Activated CD8-positive, alpha-beta memory T cell treated with anti-CD3 and anti-CD28 coated beads, Interleukin-2, amount 50 U/mL, for 1 hour (primary cell): ENCODE data around the gene TAS1R2.
"Not testable (repeated sequence)": the region's sequence is repeated elsewhere in the genome, so short reads cannot be mapped to it uniquely, and the experiment has no call there.

Experiments
- DNase-seq: peaks from one replicate; pipeline ENCODE4 v3.0.0-alpha.2; 2020; ENCODE audit errors: extremely low read depth

TAS1R2 gene

DNA sequence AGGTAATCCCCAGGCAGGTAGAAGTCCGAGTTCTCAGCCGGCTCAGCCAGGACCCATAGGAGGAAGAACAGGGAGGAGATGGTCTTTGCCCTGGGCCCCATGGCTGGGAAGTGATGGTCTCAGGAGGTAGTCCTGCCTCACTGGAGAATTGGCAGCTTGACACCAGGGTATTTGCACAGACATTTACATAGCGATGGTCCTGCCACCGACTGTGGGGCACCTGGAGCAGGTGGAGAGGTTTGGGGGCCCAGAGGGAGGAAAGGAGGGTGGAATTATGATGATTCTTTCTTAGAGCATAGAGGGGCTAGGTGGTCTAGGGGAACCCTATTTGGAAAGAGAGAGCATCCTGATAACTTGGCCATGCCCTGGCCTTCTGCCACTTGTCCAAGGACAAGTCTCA lies at the start of gene TAS1R2:
TAS1R2 (minus strand) TSS at position 101 of the 400 bp plus-strand sequence; CDS start at position 101, 0 bp downstream.
- DNase-seq, result no peak

DNA sequence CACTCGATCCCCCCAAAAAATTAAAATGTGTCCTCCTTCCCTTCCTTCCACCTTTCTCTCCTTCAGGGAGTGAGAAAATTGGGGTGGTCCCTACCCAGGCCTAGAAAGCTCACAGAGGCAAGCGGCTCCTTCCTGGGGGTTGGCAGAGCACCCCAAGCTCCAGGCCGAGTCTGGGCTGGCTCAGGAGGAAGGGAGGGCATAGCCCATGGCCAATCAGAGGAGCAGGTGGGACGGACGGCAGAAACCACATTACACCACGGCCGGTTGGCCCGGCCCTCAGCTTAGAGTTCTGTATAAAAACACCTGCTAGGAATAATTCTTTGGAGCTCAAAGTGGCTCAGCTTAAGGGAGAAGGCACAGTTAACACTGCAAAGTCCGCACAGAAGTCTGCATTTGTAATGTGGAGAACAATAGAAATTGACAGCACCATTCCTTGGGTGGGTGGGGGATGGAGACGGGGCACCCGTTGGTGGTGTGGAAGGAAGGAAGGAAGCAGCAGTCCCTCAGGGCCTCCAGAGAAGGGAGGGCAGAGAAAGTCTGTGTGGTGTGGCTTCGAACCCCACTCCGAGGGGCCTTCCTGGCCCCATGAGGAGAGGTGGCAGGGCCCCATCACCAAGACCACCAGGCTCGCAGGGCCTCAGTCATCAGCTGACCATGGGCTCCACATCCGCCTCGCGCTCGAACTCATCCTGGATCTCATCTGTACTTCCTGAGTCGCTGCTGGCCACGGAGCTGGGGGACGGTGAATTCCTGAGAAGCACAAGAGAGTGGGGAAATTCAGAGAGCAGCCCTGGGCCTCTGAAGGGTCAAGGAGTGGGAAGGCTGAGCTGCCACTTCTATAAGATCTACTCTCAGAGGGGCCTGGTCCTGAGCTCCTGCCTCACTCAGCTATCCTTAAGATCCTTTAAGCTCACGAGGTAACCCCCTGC lies 48.7 kb upstream of the TAS1R2 start:
- no peak for DNase-seq

DNA sequence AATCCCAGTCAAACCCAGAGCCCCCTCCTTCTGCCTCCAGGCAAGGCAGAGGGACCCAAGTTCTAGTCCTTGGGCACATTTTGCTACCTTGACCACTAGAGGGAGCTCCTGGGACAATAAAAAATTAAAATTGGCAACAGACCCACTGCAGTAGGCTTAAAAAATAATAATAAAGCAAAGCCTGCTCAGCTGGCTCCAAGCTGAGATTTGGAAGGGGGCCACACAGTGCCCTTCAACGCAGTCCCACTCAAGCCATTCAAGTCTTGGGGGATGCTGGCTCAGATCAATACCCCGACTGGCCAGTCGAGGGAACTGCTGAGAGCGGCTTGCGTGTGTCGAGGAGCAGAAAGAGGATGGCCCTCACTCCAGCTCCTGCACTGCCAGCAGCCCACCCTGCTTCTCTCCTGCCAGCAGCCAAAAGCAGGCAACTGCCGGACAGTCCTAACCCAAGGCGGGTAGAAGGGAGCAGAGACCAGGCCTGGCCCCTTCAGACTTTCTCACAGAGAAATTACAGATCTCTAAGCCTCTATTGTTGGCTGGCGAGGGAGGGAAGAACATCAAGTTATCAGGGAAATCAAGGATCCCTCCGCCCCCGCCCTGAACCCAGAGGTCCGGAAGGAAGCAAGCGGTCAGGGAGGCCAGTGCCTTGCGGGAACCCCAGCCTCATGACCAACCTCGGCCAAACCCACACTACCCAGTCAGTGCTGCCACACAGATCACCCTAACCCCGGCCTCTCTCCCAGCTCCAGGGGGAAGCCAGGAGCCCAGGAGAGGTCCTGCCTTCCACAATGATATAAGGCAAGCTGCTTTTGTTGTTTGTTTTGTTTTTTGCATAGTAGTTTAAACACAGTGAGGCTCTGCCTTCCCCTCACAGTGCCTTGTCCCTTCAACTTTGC lies 47.8 kb upstream of the TAS1R2 start:
- peak; percentile 45 for DNase-seq

DNA sequence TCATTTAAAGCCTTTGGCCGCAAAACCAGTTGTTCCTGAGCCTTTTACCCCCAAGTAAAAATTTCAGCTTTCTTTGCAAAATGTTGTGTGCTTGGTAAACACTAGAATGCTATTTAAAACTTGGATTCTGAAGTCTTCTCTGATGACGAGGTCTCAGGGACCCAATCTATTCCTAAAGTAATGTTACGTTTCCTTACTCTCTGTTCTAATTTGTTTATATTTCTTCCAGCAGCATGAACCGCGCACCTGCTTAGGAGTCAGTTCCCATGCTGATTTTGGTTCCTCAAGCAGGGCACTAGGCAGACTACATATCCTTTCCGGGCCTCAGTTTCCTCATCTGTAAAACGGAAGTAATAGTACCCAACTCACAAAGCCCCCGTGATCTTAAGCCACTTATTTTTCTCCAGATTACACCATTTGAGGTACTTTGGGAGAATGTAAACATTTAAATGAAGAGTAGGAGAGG lies 43.9 kb upstream of the TAS1R2 start:
- DNase-seq, result no peak

DNA sequence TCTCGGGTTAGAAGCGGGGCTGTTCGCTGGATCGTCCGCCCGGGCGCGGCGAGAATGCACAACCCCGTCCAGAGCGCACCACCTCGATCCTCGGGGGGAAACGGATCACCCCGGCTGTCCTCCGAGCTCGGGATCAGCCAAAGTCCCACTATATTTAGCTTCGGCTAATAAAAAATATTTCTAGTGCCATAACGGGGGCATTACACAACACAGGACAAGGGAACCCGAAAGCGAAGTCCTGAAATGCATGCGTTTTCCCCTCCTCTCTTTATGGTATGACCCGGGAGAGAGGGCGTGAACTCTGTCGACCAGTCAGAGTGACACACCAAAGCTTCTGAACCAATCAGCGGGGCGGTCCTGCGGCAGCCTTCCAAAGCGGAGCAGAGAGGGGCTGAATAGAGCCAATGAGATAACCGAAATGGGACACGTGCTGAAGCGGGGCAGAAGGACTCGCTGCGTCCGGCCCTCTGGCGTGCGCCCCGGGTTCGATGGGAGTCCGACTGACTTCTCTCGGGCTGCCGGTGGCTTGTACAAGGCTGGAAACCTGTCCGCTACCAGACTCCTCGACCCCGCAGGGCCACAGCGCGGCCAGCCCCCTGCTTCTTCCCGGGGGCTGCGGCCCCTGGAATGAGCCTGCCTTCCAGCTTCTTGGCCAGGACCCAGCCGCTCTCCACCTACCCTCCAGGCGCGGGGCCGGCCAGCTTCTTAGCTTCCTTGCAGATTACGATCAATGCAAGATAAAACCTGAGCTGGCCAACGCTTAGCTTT lies 43.2 kb upstream of the TAS1R2 start, which contains the start of gene ALDH4A1:
ALDH4A1 (minus strand) TSS at position 33 of the 768 bp plus-strand sequence; CDS start at position 1, 32 bp downstream.
- peak; percentile 82 for DNase-seq

DNA sequence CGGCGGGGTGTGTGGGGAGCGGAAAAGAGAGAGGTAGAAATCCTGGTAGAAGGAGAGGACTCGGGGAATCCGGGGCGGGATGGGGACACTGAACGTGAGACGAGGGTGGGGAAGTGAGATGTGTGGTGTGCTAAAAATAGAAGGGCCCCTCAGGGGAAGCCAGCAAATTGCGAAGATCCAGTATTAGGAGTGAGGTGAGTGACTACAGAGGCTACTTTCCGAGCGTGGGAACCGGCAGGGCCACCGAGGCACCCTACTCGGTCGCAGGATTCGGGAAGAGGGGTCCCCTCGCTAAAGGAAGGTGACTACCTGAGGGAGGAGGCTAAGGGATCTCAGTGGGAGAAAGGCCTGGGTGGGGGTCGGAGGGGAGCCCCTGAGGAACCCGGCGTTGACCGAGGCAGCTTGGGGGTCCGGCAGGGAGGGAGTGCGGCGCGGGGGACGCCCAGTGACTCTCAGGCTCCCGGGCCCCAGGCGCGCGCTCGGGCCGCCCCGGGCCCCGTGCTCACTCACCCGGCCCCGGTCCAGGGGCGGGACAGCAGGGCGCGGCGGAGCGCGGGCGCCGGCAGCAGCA lies 42.6 kb upstream of the TAS1R2 start:
- DNase-seq, result no peak

DNA sequence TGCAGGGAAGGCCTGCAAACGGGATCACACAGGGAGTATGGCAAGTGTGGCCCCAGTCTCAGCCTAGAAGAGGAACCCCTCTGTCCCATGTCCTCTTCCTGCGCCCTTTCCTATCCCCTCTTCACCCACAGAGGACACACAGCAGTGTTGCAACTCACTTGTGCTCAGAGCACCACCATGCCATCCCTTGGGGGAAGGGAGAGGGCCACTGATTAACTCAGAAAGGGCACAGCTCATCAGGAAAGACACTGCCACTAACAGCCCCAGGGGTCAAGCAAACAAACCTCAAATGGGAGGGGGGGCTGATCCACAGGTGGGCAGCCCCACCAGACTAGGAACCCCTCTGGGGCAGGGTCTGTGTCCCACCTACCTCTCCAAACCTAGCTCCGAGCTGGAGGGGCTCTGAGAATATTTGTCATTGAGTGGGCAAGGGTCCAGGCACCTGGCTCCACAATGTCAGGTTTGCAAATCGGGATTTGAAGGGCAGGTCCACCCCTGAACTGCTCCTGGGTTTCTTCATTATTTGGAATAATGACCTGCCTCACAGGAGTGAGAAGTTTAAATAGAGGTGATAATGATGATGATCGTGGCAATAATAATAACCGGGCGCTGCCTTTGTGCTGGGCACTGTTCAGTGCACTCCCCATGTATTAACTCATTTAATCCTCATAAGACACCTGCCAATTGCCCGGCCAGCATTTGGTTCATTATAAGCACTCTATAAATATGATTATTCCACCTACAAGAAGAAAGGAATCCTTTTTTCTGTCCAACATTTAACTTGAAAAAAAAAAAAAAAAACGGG lies 41.9 kb upstream of the TAS1R2 start:
- no peak for DNase-seq

DNA sequence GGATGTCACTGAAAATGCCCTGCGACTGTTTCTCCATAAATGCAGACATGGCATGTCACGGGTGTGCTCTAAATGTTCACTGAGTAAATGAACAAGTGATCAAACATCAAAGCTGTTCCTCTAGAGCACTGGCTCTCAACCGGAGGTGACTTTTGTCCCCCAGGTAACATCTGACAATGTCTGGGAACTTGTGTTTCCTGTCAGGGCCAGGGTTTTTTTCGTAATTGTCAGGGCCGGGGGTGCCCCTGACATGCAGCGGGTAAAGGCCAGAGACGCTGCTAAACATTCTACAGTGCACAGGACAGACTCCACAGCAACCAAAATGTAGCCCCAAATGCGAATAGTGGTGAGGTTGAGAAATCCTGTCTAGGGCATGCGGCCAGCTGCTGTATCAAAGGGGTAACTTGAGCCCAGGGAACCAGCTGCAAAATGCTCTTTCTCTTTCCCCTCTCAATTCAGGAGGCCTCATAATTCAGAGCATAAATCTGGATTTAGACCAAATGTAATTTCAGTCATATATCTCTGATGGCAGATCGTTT lies 40.9 kb upstream of the TAS1R2 start:
- no peak for DNase-seq

DNA sequence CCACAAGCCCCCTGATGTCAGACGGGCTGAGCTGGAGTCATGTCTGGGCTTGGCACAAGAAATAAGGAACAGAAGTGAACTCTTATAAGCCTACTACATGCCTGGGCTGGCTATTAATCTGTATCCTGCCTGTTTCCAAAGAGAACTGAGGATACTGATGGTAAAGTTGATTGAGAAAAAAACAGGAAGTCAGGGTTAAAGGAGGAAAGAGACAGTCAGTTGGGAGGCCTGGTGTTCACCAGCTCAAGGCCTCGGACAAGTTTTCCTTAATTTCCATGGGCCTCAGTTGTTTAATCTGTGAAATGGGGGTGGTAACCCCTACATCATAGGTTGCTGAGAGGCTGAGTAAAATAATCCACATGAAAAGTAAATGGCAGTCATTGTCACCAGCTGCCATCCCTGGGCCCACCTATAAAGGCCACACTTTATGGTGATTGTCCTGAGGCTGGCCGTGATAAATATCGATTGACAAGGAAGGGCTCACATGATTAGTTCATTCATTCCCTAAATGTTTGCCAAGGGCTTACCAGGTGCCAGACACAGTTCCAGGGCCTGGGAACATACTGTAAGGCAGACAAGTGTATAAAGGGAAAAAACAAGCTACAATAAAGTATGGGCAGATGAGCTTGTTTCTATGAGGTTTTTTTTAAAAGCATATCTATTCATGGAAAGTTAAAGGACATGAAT lies 40.0 kb upstream of the TAS1R2 start:
- DNase-seq, result no peak

DNA sequence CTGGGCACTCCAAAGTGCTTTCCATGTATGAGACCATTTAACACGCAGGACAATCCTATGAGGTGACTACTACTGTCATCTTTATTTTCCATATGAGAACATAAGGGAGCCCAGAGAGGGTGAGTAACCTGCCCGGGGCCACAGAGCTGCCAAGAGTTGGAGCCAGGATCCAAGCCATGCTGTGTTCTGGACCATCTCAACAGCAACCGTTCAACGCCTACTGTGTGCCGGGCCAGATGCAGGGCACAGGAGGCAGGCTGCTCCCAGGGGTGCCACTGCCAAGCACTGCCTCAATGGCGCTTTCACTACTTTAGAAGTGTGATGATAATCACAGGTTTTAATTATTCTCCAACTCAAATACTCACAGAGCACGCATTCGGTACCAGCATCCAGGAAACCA lies 39.1 kb upstream of the TAS1R2 start:
- DNase-seq, result no peak

DNA sequence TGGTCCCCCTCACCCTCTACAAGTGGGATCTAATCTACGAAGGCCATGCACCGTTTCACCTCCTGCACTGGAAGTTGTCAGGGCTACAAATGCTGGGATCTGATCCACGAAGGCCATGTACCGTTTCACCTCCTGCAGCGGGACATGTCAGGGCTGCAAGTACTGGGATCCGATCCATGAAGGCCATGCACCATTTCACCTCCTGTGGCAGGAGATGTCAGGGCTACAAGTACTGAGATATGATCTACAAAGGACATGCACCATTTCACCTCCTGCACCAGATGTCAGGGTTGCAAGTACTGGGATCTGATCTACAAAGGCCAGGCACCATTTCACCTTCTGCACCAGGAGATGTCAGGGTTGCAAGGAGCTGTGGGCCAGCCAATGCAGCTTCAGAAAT lies 35.9 kb upstream of the TAS1R2 start:
- DNase-seq, result no peak

DNA sequence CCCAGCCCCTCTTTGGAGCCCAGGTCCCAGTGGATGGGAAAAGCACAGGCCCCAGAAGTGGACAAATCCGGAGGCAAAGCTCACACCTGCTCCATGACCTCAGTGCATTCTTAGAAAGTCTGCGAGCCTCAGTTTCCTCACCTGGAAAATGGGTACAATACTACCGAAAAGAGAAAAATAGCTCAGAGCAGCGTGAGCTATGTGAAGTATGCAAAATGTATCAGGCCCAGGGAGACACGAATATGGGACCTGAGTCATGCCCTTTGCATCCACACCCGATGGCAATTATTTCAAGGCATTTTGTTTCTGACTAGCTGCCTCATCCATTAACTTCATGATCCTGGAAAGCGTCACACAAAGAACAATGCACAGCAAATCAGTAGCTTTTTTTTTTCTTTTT lies 33.7 kb upstream of the TAS1R2 start:
- no peak for DNase-seq

DNA sequence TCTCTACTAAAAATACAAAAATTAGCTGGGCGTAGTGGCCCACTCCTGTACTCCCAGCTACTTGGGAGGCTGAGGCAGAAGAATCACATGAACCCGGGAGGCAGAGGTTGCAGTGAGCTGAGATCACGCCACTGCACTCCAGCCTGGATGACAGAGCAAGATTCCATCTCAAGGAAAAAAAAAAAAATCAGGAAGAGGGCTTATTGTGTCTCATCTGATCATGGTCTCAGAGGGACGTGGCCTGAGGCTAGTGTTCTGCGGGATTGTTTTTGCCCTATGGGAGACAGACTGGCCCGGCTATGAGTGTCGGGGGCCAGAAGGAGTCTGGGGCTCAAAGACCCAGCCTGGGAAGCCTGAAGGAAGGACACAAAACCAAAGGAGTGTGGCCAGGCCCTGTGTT lies 32.4 kb upstream of the TAS1R2 start:
- not testable (repeated sequence) for DNase-seq

DNA sequence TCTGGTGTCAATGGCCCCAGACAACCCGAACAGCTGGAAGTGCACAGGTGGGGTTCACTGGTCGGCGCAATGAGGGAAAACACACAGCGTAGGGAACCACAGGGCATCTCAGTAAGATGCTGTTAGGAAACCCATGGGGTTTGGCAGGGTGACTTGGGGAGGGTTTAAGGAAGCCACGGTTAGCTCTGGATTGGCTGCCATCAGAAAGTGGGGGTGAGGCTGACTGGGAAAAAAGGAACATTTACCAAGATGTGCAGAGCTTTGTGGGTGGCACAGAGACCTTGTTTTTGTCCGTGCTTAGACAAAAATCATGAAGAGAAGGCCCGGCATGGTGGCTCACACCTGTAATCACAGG lies 31.9 kb upstream of the TAS1R2 start:
- no peak for DNase-seq

DNA sequence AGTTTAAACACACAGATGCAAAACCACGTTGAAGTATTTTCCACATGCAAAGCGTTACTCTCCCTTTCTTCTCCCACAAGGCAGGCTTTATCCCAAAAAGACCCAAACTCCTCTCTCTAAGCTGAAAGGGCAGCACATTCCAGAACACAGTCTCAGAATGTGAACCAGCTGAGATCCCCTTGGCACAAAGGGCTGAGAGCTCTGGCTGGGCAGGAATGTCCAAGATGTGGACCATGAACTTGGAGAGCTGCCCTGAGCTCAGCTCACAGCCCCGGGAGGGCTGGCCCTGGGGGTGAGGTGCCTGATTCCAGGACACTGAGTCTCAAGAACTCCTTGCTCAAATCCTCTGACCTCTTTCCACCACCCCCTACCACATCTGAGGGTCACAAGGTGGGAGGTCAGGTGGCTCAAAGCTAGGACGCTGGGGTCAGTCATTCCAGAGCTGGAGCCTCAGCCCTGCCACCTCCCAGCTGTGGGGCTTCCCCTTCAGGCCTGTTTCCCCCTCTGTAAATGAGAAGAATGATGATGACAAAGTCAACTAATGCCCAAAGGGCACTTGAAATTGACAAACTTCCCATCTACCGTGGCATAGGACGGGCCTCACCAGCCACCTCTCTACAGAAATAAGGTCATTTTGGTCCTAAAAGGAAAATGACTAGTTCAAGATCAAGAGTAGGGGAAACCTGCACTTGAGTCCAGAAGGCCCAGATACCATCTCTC lies 31.4 kb upstream of the TAS1R2 start:
- DNase-seq, result no peak

DNA sequence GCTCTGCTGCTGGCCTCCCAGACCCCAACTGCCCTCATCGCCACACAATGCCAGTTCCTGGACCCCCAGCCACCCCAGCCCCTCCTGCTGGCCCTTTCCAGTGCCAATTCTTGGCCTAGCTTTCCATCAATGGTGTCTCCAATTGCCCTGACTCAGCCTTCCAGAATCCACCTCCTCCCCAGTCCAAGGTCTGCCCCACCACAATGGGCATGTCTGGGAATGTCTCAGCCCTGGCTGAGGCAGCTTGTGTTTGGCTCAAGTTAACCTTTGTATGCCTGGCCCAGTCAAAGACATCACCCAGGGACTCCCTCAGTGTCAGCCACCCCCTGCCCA lies 26.5 kb upstream of the TAS1R2 start:
- no peak for DNase-seq

DNA sequence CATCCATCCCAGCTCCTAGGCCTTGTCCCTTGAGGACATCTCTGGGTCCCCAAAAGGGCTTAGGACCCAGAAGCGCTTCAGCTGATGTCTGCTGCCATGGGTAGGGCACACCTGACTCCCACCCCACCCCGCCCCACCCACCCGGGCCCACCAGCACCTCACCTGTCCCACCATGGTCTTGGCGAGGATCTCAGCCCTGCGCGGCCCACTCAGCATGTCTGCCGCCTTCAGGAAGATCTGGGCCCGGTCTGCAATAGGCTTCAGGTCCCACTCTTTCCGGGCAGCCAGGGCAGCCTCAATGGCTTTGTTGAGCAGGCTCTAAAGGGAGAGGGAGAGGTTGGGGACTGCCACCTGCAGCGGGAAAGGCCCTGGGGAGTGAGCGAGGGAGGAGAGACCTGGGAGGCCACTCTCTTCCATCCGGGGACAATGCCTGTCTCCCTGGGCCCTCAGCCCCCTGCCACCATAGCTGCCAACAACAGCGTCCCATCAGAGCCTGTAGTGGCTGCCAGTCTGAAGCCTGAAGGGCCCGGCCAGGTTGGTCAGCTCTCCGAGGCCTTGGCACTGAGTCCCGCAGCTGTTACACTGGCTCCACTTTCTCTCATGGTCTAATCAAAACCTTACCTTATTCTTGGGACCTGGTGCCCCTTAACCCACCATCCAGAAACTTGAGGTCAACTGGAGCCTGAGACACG lies 26.0 kb upstream of the TAS1R2 start:
- no peak for DNase-seq

DNA sequence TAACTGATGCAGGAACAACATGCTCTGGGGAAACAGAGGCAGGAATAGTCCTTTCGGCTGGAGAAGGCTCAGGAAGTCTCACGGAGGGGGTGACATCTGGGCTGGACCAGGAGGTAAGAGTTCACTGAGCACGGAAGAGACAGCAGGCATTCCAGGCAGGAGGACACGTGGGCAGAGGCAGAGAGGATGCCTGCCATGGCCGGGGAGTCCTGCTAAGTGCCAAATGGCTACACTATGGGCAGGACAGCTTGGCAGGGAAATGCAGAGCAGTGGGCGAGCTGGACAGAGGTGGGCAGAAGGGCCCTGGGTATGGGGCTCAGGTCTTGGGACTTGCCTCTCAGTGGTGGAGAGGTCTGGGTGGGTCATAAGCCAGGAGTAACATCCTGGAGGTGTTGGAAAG lies 25.3 kb upstream of the TAS1R2 start:
- DNase-seq, result no peak

DNA sequence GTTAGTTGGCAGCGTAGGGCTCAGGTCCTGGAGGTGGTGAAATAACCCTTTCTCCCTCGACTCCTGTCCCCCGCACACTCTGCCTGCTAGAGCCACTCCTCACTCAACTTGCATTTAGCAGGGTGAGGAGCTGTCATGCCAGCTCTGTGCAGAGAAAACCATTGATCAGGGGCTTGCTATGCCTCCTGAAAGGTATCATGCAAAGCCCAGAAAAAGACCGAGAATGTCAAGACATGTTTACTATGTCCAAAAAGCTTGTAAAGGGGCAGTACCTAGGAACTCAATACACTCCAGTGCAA lies 24.9 kb upstream of the TAS1R2 start:
- DNase-seq, result no peak
